NOMO-1 (cell line): Measurements from ENCODE around the gene MON1A.

Experiments used
- DNase-seq, 2 experiments: peaks; one replicate each; lab custom pipeline; 2025; ENCODE audit not compliant: unreplicated experiment in 2 of 2; lab: John Stamatoyannopoulos, UW

MON1A gene

DNA sequence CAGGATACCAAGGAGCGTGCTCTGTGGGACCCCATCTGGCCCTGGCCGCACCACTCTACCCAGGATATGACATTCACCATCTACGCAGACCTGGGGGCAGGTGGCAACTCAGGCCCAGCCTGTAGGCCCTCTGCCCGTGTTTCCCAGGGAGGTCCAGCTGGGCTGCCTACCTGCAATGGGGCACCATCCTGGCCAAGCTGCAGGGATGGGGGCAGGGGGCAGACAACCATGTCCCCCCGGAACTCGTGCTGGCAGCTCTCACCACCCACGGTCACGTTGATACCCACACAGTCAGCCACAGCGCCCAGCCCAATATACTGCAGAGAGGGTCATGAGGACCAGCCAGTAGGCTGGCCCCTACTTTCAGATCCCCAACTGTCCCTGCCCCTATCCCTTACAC, 33.8 kb downstream of the MON1A start:
- DNase-seq = no peak

DNA sequence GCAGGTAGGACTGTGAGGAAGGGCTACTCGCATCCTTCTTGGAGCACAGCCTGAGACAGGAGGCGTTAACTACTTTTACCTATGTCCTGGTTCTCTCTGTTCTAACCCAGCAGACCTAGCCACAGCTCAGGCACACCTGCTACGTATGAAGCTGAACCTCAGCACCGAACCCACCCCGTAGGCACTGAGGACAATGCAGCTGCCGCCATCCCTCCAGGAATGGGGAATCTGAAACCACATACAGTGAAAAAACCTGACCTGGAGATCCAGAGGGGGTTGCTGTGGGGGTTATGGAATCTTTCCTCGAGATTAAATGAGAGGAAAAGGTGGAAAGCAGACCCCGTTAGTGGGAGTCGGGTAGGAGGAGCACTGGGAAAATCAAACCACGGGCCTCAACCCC, 40.3 kb downstream of the MON1A start:
- DNase-seq = no peak

DNA sequence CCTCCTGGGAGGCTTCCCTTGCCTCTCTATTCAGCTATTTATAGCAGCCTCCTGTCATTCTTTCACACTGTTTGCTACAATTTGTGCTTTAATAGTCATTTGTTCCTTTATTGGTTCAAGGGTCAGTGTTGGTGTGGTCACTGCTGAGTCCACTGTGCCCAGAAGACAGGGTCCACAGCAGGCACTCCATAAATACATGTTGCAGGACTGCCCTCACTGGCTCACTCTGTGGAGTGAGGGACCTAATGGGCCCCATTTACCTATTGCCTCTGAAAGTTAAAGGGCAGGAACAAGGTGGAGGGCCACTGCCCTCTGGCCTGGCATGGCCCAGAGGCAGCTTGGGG, 42.7 kb downstream of the MON1A start:
- no peak for DNase-seq

DNA sequence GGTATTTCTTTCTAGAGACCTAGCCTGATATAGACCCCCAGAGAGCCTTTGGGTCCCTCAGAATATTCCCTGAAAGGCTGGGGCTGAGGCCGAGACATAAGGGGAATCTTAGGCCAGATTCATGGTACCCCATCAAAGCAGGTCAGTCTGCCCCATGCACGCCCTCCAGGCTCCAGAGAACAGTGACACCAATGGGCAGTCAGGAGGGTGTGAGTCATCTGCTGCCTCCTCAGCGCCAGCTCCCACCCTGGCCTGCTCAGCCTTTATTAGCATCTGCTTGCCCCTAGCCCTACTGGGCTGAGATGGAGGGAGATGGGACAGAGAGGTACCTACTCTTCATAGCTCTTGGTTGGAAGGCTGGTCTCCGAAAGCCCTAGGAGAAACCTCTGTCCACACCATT, 45.6 kb downstream of the MON1A start:
- no peak for DNase-seq

DNA sequence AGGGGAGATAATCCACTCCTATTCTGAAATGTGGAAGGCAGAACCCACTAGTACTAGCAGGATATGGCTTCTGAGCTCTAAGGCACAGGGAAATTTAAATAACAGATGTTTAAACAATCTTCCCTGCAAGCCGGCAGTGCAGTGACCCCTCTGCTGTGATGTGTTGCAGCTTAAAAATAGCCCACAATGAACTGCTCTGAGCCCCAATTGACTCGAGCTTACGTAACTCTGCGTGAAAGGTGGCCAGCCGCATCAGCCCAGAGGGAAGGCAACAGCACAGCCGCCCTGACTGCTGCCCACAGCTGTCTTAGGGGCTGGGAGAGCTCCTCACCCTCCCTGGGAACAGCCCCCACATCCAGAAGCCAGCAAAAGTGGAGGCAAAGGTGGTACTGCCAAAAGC, 47.4 kb downstream of the MON1A start:
- peak; percentile 76 to 78 for DNase-seq

DNA sequence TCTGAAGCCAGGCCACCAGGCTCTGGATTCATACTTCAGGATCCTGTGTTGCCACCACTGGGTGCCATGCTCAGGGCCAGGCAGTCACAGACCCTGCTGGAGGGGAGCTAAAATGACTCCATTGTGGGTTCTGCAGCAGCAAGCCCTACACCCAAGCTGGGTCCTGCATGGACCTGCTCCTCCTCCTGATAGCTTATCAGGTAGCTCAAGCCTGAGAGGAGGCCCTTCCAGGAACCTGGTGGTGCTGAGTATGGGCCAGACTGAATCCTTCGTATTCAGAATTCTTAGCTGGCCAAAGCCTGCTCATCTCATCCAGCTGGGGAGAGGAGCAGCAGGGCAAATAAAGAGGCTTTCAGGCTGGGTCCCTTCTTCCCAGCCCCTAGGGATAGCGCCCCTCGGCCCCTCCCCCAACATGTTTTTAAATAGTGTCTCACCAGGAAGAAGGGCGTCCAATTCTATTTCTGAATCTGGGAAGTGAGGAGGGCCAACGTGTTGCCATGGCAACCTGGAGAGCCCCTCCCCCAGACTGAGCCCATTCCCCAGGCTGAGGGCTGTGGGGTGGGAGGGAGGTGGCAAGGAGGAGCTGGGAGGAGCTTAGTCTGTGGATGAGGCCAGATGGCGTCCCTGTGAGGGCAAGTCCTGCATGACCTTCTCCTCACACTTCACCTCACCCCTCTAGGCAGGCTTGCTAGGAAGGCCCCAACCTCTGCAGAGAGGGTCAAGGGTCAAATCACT, 48.9 kb downstream of the MON1A start:
- no peak for DNase-seq

DNA sequence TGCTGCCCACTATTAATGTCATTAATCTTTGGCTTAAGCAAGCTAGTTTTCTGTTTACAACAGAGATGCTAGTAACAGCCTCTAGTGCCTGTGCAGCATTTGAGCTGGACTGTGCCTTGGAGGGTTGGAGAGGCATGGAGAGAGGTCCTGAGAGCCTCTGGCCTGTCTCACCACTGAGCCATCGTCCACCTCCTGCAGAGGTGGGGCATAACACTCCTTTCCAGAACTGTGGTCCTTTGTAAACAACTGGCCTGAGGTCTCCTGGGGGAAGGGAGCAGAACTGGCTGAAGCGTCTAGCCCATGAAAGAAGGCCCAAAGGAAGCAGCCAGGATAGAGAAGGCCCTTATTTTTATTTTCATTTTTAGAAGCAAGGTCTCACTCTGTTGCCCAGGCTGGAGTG, 49.9 kb downstream of the MON1A start:
- no peak for DNase-seq

DNA sequence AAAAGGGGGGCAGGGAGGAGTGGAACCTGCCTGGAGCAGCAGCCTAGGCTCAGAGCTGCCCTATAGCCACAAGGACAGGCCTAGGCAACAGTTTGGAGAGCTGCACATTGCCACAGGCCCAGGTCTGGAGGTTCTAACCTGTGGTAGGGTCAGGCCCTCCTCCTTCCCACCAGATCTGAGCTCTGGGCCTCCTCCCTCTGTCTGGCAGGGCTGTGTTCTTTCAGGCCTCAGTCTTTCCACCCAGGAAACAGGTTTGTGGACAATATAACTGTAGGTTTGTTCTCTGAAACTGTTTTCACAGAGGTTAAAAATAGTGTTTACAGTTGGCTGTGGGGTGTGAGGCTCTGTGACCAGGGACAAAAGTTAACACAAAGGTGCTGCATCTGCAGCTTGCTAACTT, 50.9 kb downstream of the MON1A start:
- DNase-seq = no peak

DNA sequence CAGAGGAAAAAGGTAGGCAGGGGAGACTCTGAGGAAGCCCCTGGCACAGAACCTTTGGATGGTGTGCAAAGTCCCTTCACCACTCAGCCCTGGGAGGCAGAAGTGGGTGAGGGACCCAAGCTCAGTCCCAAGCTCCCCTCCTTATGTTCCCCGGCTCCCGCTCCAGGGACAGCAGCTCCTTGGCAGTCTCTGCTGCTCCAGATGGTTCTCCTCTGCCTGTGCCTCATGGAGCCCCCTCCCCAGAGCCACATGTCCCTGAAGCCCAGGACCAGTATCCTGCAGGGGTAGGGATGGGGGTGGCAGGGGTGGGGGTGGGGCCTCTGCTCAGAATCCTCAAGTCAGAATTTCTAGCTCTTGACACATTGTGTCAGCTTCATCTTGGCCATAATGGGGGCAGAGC, 51.9 kb downstream of the MON1A start:
- DNase-seq = no peak

DNA sequence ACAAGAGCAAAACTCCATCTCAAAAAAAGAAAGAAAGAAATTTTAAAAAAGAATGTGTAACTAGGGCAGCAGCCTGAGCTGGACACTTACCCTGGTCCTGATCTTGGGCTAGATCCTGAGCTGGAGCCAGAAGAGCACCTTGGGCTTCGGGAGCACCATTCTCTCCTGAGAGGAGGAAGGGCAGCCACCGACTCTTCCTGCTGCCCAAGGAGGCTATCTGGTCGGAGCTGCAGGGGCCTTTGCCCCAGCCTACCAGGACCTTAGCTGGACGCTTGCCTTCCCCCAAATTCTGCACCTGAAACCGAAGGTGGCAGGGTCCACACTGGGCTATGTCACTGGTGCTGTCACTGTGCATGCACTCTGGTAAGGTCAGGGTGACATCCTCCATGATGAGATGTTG, 53.0 kb downstream of the MON1A start:
- DNase-seq = no peak

DNA sequence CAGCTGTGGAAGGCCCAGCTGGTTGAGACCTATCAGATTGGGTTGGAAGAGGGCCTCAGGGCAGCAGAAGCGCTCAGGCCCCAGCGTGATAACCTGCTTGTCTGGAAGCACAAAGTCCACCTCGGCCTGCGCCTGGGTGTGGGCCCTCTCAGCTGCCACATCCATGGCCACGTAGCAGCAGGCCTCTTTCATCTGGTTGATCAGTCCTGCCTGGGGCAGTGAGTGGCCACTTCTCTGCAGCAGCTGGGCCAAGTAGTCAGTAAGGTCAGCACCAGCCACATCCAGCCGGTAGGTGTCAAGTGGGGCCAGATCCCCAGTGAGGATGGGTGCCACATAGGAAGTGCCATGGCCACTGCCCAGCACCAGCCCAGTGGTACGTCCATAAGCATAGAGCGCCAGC, 56.0 kb downstream of the MON1A start:
- no peak for DNase-seq

DNA sequence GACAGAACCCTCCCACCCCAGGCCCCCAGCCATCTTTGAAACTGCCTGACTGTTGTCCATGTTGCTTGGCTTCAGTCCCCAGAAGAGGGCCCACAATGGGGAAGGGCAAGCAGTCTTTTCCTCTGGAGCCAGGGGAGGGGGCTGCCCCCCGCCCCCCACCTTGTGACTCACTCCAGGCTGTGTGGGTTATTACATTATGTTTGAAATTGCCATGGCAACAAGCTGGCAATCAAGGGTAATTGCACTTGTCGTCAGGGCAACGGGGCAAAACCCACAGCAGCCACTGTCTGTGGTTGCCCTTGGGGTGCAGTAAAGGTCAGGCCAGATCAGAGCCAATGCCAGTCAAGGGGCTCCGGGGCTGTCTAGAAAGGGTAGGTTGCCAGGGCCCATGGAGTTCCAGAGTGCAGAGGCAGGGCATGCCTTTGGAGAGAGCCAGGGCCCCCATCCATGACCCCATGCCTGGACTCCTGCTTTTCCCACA, 56.8 kb downstream of the MON1A start:
- peak; percentile 61 to 86 for DNase-seq

DNA sequence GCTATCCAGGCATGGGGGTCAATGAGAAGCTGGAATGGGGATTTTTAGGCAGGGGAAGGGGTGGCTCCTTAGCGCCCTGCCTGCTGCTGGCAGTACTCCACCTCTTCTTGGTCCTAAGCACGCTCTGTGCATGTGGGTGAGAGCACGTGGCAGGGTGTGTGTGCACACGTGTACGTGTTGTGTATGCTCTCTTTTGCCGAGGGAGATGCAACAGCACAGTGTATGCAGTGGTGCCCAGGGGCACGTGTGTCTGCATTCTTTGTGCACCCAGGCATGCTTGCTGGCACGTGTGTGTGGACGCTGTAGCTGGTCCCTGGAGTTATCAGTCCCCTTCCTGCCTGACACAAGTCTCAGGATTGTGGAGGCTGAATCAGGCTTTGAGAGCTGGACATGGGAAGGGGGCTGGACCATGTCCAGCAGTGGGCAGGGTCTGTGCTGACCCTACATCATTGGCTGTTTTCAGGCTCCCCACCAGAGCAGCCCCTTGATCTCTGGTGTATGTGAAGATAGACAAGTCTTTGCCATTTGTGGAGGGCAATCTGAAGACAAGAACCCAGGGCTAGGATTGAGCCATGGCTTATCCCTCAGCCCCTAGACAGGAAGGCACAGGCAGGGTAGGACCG, 58.0 kb downstream of the MON1A start:
- DNase-seq = no peak

DNA sequence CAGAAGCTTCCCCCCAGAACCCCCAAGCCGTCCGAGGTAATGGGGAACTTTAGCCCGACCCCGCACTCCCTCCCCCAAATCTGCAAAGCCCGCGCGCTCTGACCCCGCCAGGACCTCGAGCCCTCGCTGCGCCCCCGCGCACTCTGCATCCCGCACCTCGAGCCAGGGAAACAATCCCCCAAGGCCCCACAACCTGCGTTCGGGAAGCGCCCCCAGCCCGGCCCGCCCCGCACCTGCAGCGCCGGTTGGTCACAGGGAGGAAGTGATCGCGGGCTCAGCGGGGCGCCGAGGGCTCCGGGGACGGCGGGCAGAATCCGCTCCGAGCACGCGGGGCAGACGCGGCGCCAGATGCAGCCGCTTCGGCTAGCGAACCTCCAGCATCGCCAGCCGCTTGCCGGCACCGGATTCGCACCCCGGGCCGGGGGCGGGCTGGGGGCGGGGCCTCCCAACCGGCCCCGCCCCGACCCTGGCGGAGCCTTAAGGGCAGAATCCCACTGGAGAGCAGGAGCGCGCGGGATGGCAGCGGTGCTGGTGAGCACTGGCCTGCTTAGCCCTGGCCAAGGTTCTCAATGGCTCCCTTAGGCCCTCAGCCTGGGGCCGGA, 60.0 kb downstream of the MON1A start, which contains the start of gene CAMKV:
Gene CAMKV, minus strand, starts transcription at position 382 of the 602 bp plus-strand sequence. CDS start 7,518 bp downstream, outside the sequence.
- peak; percentile 16 to 30 for DNase-seq

DNA sequence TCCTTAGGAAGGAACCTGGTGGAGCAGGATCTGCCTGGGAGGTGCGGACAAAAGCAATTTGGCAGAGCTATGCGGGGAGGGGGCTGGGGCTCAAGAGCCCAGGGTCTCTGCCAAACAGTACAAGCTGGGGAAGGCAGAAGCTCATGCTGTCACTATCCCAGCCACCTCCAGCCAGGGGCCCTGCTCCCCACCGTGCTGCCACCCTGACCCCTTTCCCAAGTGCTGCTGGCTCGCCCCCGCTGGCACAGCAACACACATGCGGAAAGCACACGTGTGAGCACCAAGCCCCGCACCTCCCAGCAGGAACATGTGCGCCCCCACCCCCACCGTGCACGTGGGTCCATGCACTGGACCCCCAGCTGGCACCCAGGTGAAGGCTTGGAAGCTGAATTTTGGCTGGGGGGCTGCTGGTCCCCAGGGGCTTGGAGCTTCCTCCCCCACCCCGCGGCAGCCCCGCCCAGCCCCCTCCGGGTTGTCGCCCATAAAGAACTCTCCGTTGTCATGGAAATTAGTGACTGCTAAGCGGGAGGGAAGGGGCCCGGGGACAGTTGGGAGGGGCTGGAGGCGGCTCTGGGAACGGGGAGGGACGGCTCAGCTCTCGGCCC, 60.6 kb downstream of the MON1A start:
- no peak for DNase-seq

DNA sequence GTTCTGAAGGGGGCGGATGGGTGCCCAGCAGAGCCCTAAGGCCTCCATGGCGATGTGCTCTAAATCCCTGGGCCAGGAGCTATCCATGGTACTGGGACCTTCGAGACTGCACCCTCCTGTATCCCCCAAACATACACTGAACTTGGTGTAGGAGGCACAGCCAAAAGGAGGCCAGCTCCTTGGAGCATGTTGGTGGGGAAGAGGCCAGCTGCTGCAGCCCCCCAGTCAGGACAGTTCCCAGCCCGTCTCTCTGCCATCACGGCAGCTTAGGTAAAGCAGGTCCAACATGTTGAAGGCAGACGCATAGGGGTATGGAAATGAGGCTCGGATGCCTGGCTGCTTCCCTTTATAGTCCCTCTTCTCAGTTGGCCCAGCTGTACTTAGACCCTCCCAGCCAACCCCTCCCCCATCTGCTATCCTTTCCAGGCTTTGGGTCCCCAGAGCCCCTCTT, 61.7 kb downstream of the MON1A start:
- DNase-seq = peak; percentile 25 to 33

DNA sequence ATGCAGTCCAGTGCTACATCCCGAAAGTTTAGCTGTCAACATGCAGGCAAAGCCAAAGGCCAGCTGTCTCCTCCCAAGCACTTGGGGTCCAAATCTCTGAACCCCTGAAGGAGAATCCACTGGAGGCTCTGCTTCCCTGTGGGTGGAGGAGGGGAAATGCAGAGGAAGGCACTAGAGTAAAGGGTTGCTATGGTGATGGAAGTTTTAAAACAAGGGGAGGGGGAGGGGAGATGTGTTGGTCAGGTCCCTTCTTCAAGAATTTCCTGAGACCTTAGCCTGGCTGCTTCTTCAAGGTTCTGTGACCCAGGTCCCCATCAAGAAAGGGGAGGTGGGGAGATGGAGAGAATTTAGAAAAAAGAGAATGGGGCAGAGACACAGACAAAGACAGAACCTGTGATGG, 62.2 kb downstream of the MON1A start:
- DNase-seq = no peak

DNA sequence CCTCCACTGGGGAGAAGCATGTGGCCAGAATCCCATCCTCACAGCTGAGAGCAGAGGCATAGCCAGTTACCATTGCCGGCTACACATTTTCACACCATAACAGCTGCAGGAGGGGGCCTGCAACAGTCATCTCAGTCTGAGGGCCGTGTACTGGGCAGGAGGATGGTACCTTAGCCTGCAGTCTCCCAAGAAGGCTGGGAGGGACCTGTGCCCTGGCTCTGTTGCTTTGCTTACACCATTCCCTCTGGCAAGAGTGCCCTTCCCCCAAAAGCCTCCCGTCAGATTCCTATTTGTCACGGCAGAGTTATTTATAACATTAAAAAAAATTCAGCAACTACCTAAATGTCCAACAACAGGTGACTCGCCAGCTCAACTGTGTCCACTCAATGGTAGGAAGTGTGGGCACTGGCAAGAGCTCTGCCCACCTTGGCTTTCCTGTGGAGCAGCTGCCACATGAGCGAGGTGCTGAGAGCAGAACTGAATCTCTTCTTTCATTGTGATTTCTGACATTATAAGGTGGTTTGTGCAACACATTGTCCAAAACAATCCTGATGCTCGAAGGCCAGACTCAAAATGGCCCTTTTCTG, 64.3 kb downstream of the MON1A start:
- no peak for DNase-seq

DNA sequence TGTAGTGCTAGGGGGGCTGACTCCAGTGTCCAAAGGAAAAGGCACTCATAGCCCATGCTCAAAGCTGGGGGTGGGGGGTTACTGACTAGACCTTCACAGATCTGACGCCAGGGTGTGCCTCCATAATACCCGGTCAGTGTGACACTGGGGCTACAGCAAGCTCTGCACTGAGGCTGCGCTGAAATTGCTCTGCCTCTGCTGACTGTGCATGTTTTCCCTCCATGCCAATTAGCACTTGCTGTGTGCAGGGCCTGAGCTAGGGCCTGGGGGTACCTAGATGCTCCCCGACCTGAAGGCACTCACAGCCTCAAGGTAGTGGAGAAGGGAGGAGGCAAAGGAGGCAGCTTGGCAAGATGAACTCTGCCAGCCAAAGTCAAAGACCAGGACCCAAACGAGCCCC, 65.1 kb downstream of the MON1A start:
- DNase-seq = no peak

DNA sequence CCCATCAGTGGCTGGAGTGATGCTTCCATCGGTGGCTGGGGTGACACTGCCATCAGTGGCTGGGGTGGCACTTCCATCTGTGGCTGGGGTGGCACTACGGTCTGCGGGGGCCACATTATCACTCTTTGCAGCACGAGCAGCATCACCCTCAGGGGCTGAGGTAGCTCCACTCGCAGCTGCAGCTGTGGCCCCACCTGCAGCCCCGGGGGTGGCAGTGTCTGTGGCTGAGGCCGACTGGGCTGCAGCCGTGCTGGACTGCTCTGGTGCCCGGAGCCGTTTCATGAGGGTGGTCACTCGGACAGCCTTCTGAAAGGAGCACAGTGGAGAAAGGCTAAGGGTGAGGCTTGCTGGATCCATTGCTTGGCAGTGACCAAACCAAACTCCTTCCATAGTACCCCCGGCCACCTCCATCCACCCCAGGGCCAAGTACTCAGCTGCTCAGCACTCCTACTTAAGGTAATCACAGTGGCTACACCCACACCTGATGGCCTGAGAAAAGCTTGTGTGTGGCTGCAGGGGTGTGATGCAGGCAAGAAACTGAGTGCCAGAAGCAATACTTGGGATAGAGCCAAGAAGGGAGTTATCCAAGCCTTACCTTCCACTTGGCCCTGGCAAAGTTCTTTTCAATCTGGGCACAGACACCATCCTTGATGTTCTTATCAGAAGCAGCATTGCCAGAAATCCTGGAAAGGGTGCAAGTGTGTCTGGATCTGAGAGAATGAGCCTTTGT, 69.9 kb downstream of the MON1A start:
- no peak for DNase-seq
